ENCODE data around the gene SIRPB1. TPM values are rescaled to one million over a fixed set of nuclear protein-coding genes. Genes with fewer than 3 reads are reported as not detected.

Gene SIRPB1
- total and polyA plus RNA-seq, 9 donors = 0.25 to 9.7 (median 1.9) TPM

GRCh38 chr20:1665345-1665744, 45.5 kb upstream of the SIRPB1 start:
- no peaks in the 10 kb centered on the region for H3K4me1 ChIP-seq (ENCODE audit: insufficient read depth)
- DNase-seq = no peak
- H3K27me3 ChIP-seq = no peaks in the 10 kb centered on the region
- WGBS, 3 donors = 82 to 90% (median 88%) methylated on average over 3 of the region's 3 CpGs
- H3K4me3 ChIP-seq = no peak overlapping the region
- no peak overlapping the region for H3K27ac ChIP-seq
- no peaks in the 10 kb centered on the region for H3K36me3 ChIP-seq
- intact Hi-C loops (cut with DNase I) = no loop called here
- TF ChIP-seq, protein P1, sequence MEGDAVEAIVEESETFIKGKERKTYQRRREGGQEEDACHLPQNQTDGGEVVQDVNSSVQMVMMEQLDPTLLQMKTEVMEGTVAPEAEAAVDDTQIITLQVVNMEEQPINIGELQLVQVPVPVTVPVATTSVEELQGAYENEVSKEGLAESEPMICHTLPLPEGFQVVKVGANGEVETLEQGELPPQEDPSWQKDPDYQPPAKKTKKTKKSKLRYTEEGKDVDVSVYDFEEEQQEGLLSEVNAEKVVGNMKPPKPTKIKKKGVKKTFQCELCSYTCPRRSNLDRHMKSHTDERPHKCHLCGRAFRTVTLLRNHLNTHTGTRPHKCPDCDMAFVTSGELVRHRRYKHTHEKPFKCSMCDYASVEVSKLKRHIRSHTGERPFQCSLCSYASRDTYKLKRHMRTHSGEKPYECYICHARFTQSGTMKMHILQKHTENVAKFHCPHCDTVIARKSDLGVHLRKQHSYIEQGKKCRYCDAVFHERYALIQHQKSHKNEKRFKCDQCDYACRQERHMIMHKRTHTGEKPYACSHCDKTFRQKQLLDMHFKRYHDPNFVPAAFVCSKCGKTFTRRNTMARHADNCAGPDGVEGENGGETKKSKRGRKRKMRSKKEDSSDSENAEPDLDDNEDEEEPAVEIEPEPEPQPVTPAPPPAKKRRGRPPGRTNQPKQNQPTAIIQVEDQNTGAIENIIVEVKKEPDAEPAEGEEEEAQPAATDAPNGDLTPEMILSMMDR (IDR thresholded peaks at IDR 0.05) = no peak
- no peak for TF ChIP-seq EP300 (IDR thresholded peaks at IDR 0.05)
- no peak for TF ChIP-seq POLR2A (IDR thresholded peaks at IDR 0.05)
- no peaks in the 10 kb centered on the region for H3K9me3 ChIP-seq

DNA sequence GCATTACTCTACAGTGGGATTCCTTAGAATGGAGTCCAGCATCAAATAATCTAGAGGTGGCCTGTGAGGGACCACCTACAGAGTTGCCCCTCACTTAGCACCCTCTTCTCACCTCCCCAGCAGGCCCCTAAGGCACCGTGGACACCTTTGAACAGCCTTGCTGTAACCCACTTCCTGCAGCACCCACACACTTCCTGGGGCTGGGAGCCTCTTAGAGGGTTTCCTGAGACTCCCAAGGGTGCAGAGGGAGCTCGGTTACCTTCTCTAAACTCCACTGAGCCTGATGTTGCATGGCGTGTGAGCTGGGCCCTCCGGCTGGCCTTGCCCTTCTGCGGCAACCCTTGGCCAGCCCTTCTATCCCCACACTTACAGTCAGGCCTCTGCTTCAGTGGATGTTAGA, 45.1 kb upstream of the SIRPB1 start:
- Histone ChIP-seq H3K27ac (no peak overlapping the region), H3K4me3 (no peak overlapping the region), H3K36me3 (no peaks in the 10 kb centered on the region), H3K4me1 (ENCODE audit: insufficient read depth) (no peaks in the 10 kb centered on the region), H3K9me3 (no peaks in the 10 kb centered on the region), H3K27me3 (no peaks in the 10 kb centered on the region)
- DNase-seq = no peak
- TF ChIP-seq EP300 (IDR thresholded peaks at IDR 0.05) (no peak), POLR2A (IDR thresholded peaks at IDR 0.05) (no peak)
- TF ChIP-seq, protein P1 (IDR thresholded peaks at IDR 0.05) = no peak
- 74 to 88% (median 77%) methylated on average over 5 of the region's 5 CpGs for WGBS, 3 donors
- intact Hi-C loops (cut with DNase I) = no loop called here

GRCh38 chr20:1663917-1664316, 44.1 kb upstream of the SIRPB1 start:
- TF ChIP-seq, protein P1 (IDR thresholded peaks at IDR 0.05) = no peak
- TF ChIP-seq POLR2A (IDR thresholded peaks at IDR 0.05) (no peak), EP300 (IDR thresholded peaks at IDR 0.05) (no peak)
- Histone ChIP-seq H3K4me3 (no peak overlapping the region), H3K27ac (no peak overlapping the region), H3K9me3 (no peaks in the 10 kb centered on the region), H3K27me3 (no peaks in the 10 kb centered on the region), H3K4me1 (ENCODE audit: insufficient read depth) (no peaks in the 10 kb centered on the region), H3K36me3 (no peaks in the 10 kb centered on the region)
- DNase-seq = no peak
- 28 to 46% (median 33%) methylated on average over 2 of the region's 2 CpGs for WGBS, 3 donors
- intact Hi-C loops (cut with DNase I) = no loop called here

DNA sequence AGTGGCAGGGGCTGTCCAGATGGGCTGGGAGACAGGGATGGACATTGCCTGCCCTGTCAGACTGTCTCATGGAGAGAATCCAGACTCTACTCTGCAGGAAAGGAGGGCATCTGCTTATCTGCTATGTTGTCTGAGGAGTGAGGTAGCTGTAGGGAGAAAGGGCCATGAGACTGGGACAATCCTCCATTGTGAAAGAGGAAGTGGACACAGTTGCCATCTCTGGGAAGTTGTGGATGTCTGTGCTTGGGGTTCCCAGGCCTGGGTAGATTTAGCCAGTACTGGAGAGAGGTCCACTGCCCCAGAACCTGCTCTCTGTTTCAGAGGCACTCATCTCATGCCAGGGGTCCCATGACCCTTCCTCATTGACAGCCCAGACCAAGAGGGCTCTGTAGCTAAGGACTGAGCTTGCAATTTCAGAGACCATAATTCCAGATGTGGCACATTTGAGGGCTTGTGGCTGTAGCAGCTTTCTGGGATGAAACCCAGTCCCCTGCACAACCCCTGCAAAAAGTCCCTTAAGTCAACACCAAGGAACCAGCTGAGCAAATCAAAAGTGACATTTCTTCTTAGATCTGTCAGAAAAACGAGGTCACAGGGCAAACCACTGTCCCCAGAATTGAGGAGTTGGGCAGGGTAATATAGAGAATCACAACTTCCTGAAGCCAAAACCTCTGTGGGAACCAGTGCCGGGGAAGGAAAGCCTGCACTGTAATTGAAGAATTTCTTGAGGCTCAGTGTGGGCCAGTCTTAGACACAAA, 41.9 kb upstream of the SIRPB1 start:
- Histone ChIP-seq H3K27ac (no peak overlapping the region), H3K4me1 (ENCODE audit: insufficient read depth) (no peaks in the 10 kb centered on the region), H3K9me3 (no peaks in the 10 kb centered on the region), H3K36me3 (no peaks in the 10 kb centered on the region), H3K27me3 (no peaks in the 10 kb centered on the region), H3K4me3 (no peak overlapping the region)
- no peak for TF ChIP-seq POLR2A (IDR thresholded peaks at IDR 0.05)
- no peak for TF ChIP-seq EP300 (IDR thresholded peaks at IDR 0.05)
- TF ChIP-seq, protein P1 (IDR thresholded peaks at IDR 0.05) = no peak
- intact Hi-C loops (cut with DNase I) = no loop called here
- no peak for DNase-seq
- WGBS, 3 donors = 38 to 54% (median 46%) methylated on average over 2 of the region's 2 CpGs
